ENCODE data around the gene TRIM16. TPM values are rescaled to one million over a fixed set of nuclear protein-coding genes. Genes with fewer than 3 reads are reported as not detected.
A peak's percentile ranks its signal among the peaks of the same experiment; 100 is the strongest.
"Not testable (repeated sequence)": the region's sequence is repeated elsewhere in the genome, so short reads cannot be mapped to it uniquely, and the experiment has no call there.

Gene TRIM16
- total and polyA plus RNA-seq, 2 experiments from 2014 or later, result 20.6 to 48.8 TPM

DNA sequence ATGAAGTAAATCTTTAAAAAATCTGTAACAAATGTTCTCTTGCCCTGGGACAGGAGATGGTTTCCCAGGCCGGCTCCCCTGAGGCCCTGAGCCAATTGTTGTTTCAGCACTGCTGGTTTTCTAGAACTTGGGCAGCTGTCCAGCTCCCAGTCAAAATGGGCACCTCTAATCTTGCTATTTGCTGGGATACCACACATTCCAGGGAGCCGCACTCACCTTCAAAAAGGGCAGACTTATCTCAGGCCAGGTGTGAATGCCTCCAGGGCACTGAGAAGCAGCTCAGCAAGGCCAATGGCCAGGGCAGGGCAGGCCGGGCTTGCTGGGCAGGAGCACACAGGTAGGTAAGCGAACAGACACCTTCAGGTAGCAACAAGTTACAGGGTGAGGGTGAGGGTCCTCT is 24.4 kb downstream of the TRIM16 start:
- peaks cover 7% of the 10 kb centered on the region for H3K4me1 ChIP-seq (ENCODE audit: low read depth)
- DNase-seq (ENCODE audit: low read depth in 1 of 2, low spot score in 1 of 2), result peak; percentile 40 to 54
- H3K9me3 ChIP-seq (ENCODE audit: low read depth), result no peaks in the 10 kb centered on the region
- peaks cover 2% of the 10 kb centered on the region for H3K36me3 ChIP-seq
- peak overlapping the region; percentile 60 for H3K27ac ChIP-seq
- TF ChIP-seq, protein P1, sequence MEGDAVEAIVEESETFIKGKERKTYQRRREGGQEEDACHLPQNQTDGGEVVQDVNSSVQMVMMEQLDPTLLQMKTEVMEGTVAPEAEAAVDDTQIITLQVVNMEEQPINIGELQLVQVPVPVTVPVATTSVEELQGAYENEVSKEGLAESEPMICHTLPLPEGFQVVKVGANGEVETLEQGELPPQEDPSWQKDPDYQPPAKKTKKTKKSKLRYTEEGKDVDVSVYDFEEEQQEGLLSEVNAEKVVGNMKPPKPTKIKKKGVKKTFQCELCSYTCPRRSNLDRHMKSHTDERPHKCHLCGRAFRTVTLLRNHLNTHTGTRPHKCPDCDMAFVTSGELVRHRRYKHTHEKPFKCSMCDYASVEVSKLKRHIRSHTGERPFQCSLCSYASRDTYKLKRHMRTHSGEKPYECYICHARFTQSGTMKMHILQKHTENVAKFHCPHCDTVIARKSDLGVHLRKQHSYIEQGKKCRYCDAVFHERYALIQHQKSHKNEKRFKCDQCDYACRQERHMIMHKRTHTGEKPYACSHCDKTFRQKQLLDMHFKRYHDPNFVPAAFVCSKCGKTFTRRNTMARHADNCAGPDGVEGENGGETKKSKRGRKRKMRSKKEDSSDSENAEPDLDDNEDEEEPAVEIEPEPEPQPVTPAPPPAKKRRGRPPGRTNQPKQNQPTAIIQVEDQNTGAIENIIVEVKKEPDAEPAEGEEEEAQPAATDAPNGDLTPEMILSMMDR (IDR thresholded peaks at IDR 0.05; ENCODE audit: low read depth, low read length), result no peak
- no peak overlapping the region for H3K4me3 ChIP-seq
- H3K27me3 ChIP-seq, result no peaks in the 10 kb centered on the region

GRCh38 chr17:15659236-15659635 is 24.9 kb downstream of the TRIM16 start:
- Histone ChIP-seq H3K9me3 (ENCODE audit: low read depth) (no peaks in the 10 kb centered on the region), H3K4me3 (no peak overlapping the region), H3K27me3 (no peaks in the 10 kb centered on the region), H3K36me3 (peaks cover 2% of the 10 kb centered on the region), H3K27ac (peak overlapping the region; percentile 60), H3K4me1 (ENCODE audit: low read depth) (peaks cover 7% of the 10 kb centered on the region)
- no peak for DNase-seq (ENCODE audit: low read depth in 1 of 2, low spot score in 1 of 2)
- TF ChIP-seq, protein P1 (IDR thresholded peaks at IDR 0.05; ENCODE audit: low read depth, low read length), result no peak

DNA sequence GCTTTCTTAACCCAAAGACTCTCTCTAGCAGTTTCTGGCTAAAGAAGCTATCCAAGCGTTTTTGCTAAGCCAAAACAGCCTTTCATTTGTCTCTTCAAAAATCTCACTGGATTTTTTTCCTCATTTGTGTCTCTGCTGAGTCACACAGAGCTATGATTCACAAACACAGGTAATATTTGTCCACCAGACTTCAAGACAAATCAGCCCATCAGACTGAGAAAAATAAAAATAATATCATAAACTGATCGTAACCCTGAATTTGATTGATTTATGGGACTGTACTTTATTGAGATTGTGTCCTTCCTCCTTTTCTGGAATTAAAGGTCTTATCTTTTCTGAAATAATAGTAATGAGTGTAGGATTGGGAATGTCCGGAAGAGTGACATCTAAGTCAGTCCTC is 25.8 kb downstream of the TRIM16 start:
- no peak for DNase-seq (ENCODE audit: low read depth in 1 of 2, low spot score in 1 of 2)
- Histone ChIP-seq H3K4me3 (no peak overlapping the region), H3K27me3 (no peaks in the 10 kb centered on the region), H3K36me3 (peaks cover 2% of the 10 kb centered on the region), H3K27ac (no peak overlapping the region), H3K4me1 (ENCODE audit: low read depth) (peaks cover 7% of the 10 kb centered on the region), H3K9me3 (ENCODE audit: low read depth) (no peaks in the 10 kb centered on the region)
- TF ChIP-seq, protein P1 (IDR thresholded peaks at IDR 0.05; ENCODE audit: low read depth, low read length), result no peak

- no peaks in the 10 kb centered on the region for H3K9me3 ChIP-seq (ENCODE audit: low read depth)
- TF ChIP-seq, protein P1 (IDR thresholded peaks at IDR 0.05; ENCODE audit: low read depth, low read length), result no peak
Observed at GRCh38 chr17:15657868-15658267, 26.2 kb downstream of the TRIM16 start.

DNA sequence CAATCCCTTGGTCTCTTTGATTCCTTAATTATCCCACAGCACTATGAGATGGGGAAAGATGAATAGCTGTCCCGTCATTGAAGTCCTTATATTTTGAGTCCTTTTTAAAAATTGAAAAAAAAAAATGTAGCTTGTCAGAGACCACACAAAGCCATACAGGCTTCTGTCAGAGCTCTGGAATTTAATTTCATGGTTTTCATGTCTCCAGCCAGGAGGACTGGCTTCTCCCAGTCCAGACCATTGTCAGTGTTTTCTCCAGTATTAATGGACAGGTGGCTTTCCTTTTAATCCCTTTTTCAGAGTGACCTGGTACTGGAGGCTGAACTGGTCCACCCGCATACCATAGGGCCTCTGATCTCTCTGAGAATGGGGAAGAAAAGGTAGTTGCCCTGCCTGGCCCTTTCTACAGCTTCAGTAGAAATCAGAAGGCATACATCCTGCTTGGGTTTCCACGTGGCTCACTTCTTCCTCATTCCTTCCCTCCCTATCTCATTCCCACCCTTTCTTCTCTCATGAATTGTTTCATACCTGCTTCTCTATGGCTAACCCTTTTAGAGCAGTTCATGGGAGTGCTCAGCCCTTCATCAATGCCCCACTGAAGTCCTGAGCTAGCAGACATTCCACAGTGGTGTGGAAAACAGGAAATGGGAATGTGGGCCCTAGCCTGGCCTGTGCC is 29.1 kb downstream of the TRIM16 start:
- H3K27ac ChIP-seq, result no peak overlapping the region
- H3K4me3 ChIP-seq, result no peak overlapping the region
- H3K36me3 ChIP-seq, result peaks cover 2% of the 10 kb centered on the region
- no peaks in the 10 kb centered on the region for H3K9me3 ChIP-seq (ENCODE audit: low read depth)
- H3K27me3 ChIP-seq, result no peaks in the 10 kb centered on the region
- DNase-seq (ENCODE audit: low read depth in 1 of 2, low spot score in 1 of 2), result peak in 1 of 2 donors; percentile 22
- TF ChIP-seq, protein P1 (IDR thresholded peaks at IDR 0.05; ENCODE audit: low read depth, low read length), result no peak
- peaks cover 18% of the 10 kb centered on the region for H3K4me1 ChIP-seq (ENCODE audit: low read depth)

More at GRCh38 chr17:15657868-15658267, 26.2 kb downstream of the TRIM16 start:
- Histone ChIP-seq H3K36me3 (peaks cover 2% of the 10 kb centered on the region), H3K27ac (no peak overlapping the region), H3K27me3 (no peaks in the 10 kb centered on the region), H3K4me1 (ENCODE audit: low read depth) (peaks cover 7% of the 10 kb centered on the region), H3K4me3 (no peak overlapping the region)
- no peak for DNase-seq (ENCODE audit: low read depth in 1 of 2, low spot score in 1 of 2)

- not testable (repeated sequence) for H3K4me3 ChIP-seq; H3K27me3 ChIP-seq; H3K36me3 ChIP-seq; H3K9me3 ChIP-seq (ENCODE audit: low read depth); H3K27ac ChIP-seq
- peaks cover 12% of the 10 kb centered on the region for H3K4me1 ChIP-seq (ENCODE audit: low read depth)
- peak in 1 of 2 donors; percentile 13 for DNase-seq (ENCODE audit: low read depth in 1 of 2, low spot score in 1 of 2)
Observed at GRCh38 chr17:15654401-15654800, 29.7 kb downstream of the TRIM16 start.
